GOT3 (cell line): Measurements from ENCODE around the gene LHFPL3.
"Not testable (repeated sequence)": the region's sequence is repeated elsewhere in the genome, so short reads cannot be mapped to it uniquely, and the experiment has no call there.

Experiments
- DNase-seq: peaks from one replicate; lab custom pipeline; 2025; ENCODE audit warnings: mixed read lengths; lab: John Stamatoyannopoulos, UW

LHFPL3 gene

GRCh38 chr7:104695563-104695962 lies 367.2 kb downstream of the LHFPL3 start:
- no peak for DNase-seq

- DNase-seq, result no peak
These were observed 371.9 kb downstream of the LHFPL3 start for GRCh38 chr7:104700336-104700735.

- not testable (repeated sequence) for DNase-seq
These were observed 392.6 kb downstream of the LHFPL3 start for GRCh38 chr7:104721027-104721426.

- DNase-seq, result no peak
These were observed 394.6 kb downstream of the LHFPL3 start for GRCh38 chr7:104723001-104723400.

GRCh38 chr7:104758504-104758903 lies 430.1 kb downstream of the LHFPL3 start:
- no peak for DNase-seq

GRCh38 chr7:104761892-104762291 lies 433.5 kb downstream of the LHFPL3 start:
- DNase-seq, result no peak

GRCh38 chr7:104767113-104767512 lies 438.7 kb downstream of the LHFPL3 start:
- no peak for DNase-seq

GRCh38 chr7:104767826-104768536 lies 439.6 kb downstream of the LHFPL3 start:
- DNase-seq, result no peak

- DNase-seq, result no peak
These were observed 444.3 kb downstream of the LHFPL3 start for GRCh38 chr7:104772405-104773345.

- no peak for DNase-seq
These were observed 445.4 kb downstream of the LHFPL3 start for GRCh38 chr7:104773796-104774195.

- DNase-seq, result no peak
These were observed 447.1 kb downstream of the LHFPL3 start for GRCh38 chr7:104775531-104775930.

- no peak for DNase-seq
These were observed 448.9 kb downstream of the LHFPL3 start for GRCh38 chr7:104777301-104777800.

GRCh38 chr7:104779888-104780287 lies 451.5 kb downstream of the LHFPL3 start:
- no peak for DNase-seq

- DNase-seq, result no peak
These were observed 456.3 kb downstream of the LHFPL3 start for GRCh38 chr7:104784686-104785085.

- DNase-seq, result no peak
These were observed 461.4 kb downstream of the LHFPL3 start for GRCh38 chr7:104789780-104790179.

- DNase-seq, result no peak
These were observed 462.0 kb downstream of the LHFPL3 start for GRCh38 chr7:104790440-104790839.

- no peak for DNase-seq
These were observed 462.7 kb downstream of the LHFPL3 start for GRCh38 chr7:104791080-104791479.

- no peak for DNase-seq
These were observed 464.7 kb downstream of the LHFPL3 start for GRCh38 chr7:104793066-104793465.

- DNase-seq, result no peak
These were observed 465.8 kb downstream of the LHFPL3 start for GRCh38 chr7:104794154-104794553.

GRCh38 chr7:104794589-104794988 lies 466.2 kb downstream of the LHFPL3 start:
- DNase-seq, result no peak

GRCh38 chr7:104795086-104795485 lies 466.7 kb downstream of the LHFPL3 start:
- DNase-seq, result no peak

GRCh38 chr7:104795616-104796398 lies 467.4 kb downstream of the LHFPL3 start:
- no peak for DNase-seq
